Measurements from ENCODE around the gene ARHGEF19.
"Not testable (repeated sequence)": the region's sequence is repeated elsewhere in the genome, so short reads cannot be mapped to it uniquely, and the experiment has no call there.

ARHGEF19 gene

GRCh38 chr1:16221499-16221898 is 9.0 kb upstream of the ARHGEF19 start:
- DNase-seq (ENCODE audit: low spot score): no peak

- no peak for DNase-seq (ENCODE audit: low spot score)
Observed at GRCh38 chr1:16219968-16220500, 7.6 kb upstream of the ARHGEF19 start.

GRCh38 chr1:16218674-16219071 is 6.2 kb upstream of the ARHGEF19 start:
- DNase-seq (ENCODE audit: low spot score): no peak

- no peak for DNase-seq (ENCODE audit: low spot score)
Observed at GRCh38 chr1:16218014-16218673, 5.7 kb upstream of the ARHGEF19 start.

- peak; percentile 88 for DNase-seq (ENCODE audit: low spot score)
Observed at GRCh38 chr1:16217061-16217785, 4.8 kb upstream of the ARHGEF19 start.

GRCh38 chr1:16215882-16216753 is 3.7 kb upstream of the ARHGEF19 start:
- DNase-seq (ENCODE audit: low spot score): peak; percentile 89

GRCh38 chr1:16215240-16215639 is 2.8 kb upstream of the ARHGEF19 start:
- DNase-seq (ENCODE audit: low spot score): not testable (repeated sequence)

GRCh38 chr1:16213544-16213943 is 1.1 kb upstream of the ARHGEF19 start:
- not testable (repeated sequence) for DNase-seq (ENCODE audit: low spot score)

- DNase-seq (ENCODE audit: low spot score): no peak
Observed at GRCh38 chr1:16213013-16213412, 561 bp upstream of the ARHGEF19 start.

GRCh38 chr1:16211824-16212223 is 628 bp downstream of the ARHGEF19 start:
- no peak for DNase-seq (ENCODE audit: low spot score)

- DNase-seq (ENCODE audit: low spot score): no peak
Observed at GRCh38 chr1:16210581-16210980, 1.9 kb downstream of the ARHGEF19 start.

- DNase-seq (ENCODE audit: low spot score): no peak
Observed at GRCh38 chr1:16209847-16210407, 2.5 kb downstream of the ARHGEF19 start.

GRCh38 chr1:16209132-16209846 is 3.2 kb downstream of the ARHGEF19 start:
- no peak for DNase-seq (ENCODE audit: low spot score)

GRCh38 chr1:16208270-16208987 is 4.0 kb downstream of the ARHGEF19 start:
- no peak for DNase-seq (ENCODE audit: low spot score)

GRCh38 chr1:16207318-16208269 is 4.9 kb downstream of the ARHGEF19 start:
- DNase-seq (ENCODE audit: low spot score): no peak

GRCh38 chr1:16206547-16207317 is 5.7 kb downstream of the ARHGEF19 start:
- DNase-seq (ENCODE audit: low spot score): peak; percentile 95

- DNase-seq (ENCODE audit: low spot score): no peak
Observed at GRCh38 chr1:16205891-16206546, 6.4 kb downstream of the ARHGEF19 start.

GRCh38 chr1:16205334-16205671 is 7.1 kb downstream of the ARHGEF19 start:
- no peak for DNase-seq (ENCODE audit: low spot score)

Measured in HuH-7 (cell line).